OCI-LY1 (cell line): ENCODE measurements around the gene ATCAY.

ENCODE experiments used
- CTCF ChIP-seq: fragments of 200-600 bp; sonication (generic), shearing (Covaris generic); IDR thresholded peaks from 2 replicates; pipeline ENCODE4 v1.5.1; 2017; ENCODE audit warnings: mild to moderate bottlenecking, antibody characterized with exemption, low read length, moderate library complexity, mixed read lengths
- EZH2 ChIP-seq: fragments of 200-600 bp; sonication (generic), shearing (Covaris generic); IDR thresholded peaks from 2 replicates; pipeline ENCODE4 v1.8.0; 2017; ENCODE audit warnings: borderline replicate concordance, mixed run types, mild to moderate bottlenecking, antibody characterized with exemption, low read length, moderate library complexity, mixed read lengths

GRCh38 chr19:3849787-3850186, 30.7 kb upstream of the ATCAY start:
- TF ChIP-seq CTCF (no peak), EZH2 (no peak)
